Camera-type eye (tissue), 1 donor: ENCODE measurements around the gene FRMD6. TPM values are rescaled to one million over a fixed set of nuclear protein-coding genes. Genes with fewer than 3 reads are reported as not detected.

Experiments used
- total RNA-seq: library from RNA; depleted of rRNA; stranded (reverse); fragments of >200 nt; gene quantifications from one replicate; pipeline ENCODE4 v1.2.3, GENCODE V29; 2014

FRMD6 gene
- total RNA-seq, result 77.0 TPM

GRCh38 chr14:51651388-51652167 lies at the start of gene FRMD6:
Gene FRMD6, plus strand, starts transcription at chr14:51651910. Its CDS starts 37,927 bp downstream, at chr14:51689837.

Other genes starting within 250 kb of the FRMD6 start
- 86.6 TPM for gene GNG2, start 208.7 kb downstream of the FRMD6 start, total RNA-seq